ENCODE measurements around the gene MIGA2. TPM values are rescaled to one million over a fixed set of nuclear protein-coding genes. Genes with fewer than 3 reads are reported as not detected.
A peak's percentile ranks its signal among the peaks of the same experiment; 100 is the strongest.

MIGA2 gene
- total and polyA plus RNA-seq, 9 of the 15 experiments (the other 6 are each of a cell fraction or from before 2014, with no cell fraction given), result 0.15 to 54.1 (median 18.0) TPM

GRCh38 chr9:129080601-129081387, 44.4 kb downstream of the MIGA2 start, which contains the start of gene DOLPP1 (continued):
- TF ChIP-seq, protein P1, sequence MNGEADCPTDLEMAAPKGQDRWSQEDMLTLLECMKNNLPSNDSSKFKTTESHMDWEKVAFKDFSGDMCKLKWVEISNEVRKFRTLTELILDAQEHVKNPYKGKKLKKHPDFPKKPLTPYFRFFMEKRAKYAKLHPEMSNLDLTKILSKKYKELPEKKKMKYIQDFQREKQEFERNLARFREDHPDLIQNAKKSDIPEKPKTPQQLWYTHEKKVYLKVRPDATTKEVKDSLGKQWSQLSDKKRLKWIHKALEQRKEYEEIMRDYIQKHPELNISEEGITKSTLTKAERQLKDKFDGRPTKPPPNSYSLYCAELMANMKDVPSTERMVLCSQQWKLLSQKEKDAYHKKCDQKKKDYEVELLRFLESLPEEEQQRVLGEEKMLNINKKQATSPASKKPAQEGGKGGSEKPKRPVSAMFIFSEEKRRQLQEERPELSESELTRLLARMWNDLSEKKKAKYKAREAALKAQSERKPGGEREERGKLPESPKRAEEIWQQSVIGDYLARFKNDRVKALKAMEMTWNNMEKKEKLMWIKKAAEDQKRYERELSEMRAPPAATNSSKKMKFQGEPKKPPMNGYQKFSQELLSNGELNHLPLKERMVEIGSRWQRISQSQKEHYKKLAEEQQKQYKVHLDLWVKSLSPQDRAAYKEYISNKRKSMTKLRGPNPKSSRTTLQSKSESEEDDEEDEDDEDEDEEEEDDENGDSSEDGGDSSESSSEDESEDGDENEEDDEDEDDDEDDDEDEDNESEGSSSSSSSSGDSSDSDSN (IDR thresholded peaks at IDR 0.05; ENCODE audit: borderline replicate concordance in 1 of 2, low read depth in 2 of 2, low read length in 2 of 2), result no peak
- TF ChIP-seq RCOR1 (IDR thresholded peaks at IDR 0.05; ENCODE audit: borderline replicate concordance in 1 of 2, low read depth in 2 of 2, low read length in 2 of 2), result peak; percentile 33 to 61; a peak in 1 of 4 replicates
- 0 out of 2 replicates have a peak, but pooled peaks have one; percentile 6 for TF ChIP-seq L3MBTL2 (IDR thresholded peaks at IDR 0.05)
- TF ChIP-seq SRF (CRISPR knock-in tag; IDR thresholded peaks at IDR 0.05), result peak; percentile 11 to 35; a peak in 1 of 4 replicates
- TF ChIP-seq E2F3 (CRISPR knock-in tag; IDR thresholded peaks at IDR 0.05), result peak; percentile 87
- TF ChIP-seq TBP (optimal IDR thresholded peaks at IDR 0.05; ENCODE audit: low read depth, low read length), result peak; percentile 91
- no peak for TF ChIP-seq SPI1 (IDR thresholded peaks at IDR 0.05; ENCODE audit: borderline replicate concordance, low read depth, low read length)
- TF ChIP-seq, protein P2, sequence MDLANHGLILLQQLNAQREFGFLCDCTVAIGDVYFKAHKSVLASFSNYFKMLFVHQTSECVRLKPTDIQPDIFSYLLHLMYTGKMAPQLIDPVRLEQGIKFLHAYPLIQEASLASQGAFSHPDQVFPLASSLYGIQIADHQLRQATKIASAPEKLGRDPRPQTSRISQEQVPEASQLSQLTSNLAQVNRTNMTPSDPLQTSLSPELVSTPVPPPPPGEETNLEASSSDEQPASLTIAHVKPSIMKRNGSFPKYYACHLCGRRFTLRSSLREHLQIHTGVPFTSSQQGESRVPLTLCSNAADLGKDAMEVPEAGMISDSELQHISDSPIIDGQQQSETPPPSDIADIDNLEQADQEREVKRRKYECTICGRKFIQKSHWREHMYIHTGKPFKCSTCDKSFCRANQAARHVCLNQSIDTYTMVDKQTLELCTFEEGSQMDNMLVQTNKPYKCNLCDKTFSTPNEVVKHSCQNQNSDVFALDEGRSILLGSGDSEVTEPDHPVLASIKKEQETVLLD (IDR thresholded peaks at IDR 0.05), result 0 out of 2 replicates have a peak, but pooled peaks have one; percentile 11
- no peak for TF ChIP-seq ZNF507 (tag; conservative IDR thresholded peaks at IDR 0.05)
- TF ChIP-seq NRF1 (conservative IDR thresholded peaks at IDR 0.05 in 1 of 2, IDR thresholded peaks at IDR 0.05 in 1 of 2), result peak; percentile 98
- peak; percentile 41; the same call in 1 of the 2 replicates for TF ChIP-seq SMAD3 (CRISPR knock-in tag; conservative IDR thresholded peaks at IDR 0.05)
- no peak for TF ChIP-seq CCAR2 (IDR thresholded peaks at IDR 0.05; ENCODE audit: low read depth, low read length)
- TF ChIP-seq ELF4 (CRISPR knock-in tag; IDR thresholded peaks at IDR 0.05), result peak; percentile 80; the same call in 1 of the 2 replicates
- TF ChIP-seq DNMT1 (IDR thresholded peaks at IDR 0.05), result no peak; the same call in 1 of the 2 replicates
- peak; percentile 67; the same call in 1 of the 2 replicates for TF ChIP-seq MEF2D (tag; conservative IDR thresholded peaks at IDR 0.05; ENCODE audit: low read depth)
- TF ChIP-seq NFYB (IDR thresholded peaks at IDR 0.05; ENCODE audit: extremely low read depth, insufficient read length), result peak; percentile 99
- TF ChIP-seq MYC (IDR thresholded peaks at IDR 0.05; ENCODE audit: low read depth, low read length), result peak; percentile 75
- no peak for TF ChIP-seq MYC (CRISPR knock-in tag; IDR thresholded peaks at IDR 0.05; ENCODE audit: borderline replicate concordance, low read depth)
- 0 out of 2 replicates have a peak, but pooled peaks have one; percentile 4 for TF ChIP-seq JUND (IDR thresholded peaks at IDR 0.05; ENCODE audit: borderline replicate concordance, low read depth, low read length)
- TF ChIP-seq JUND (tag; IDR thresholded peaks at IDR 0.05; ENCODE audit: borderline replicate concordance, low read depth, low read length), result no peak
- TF ChIP-seq FUS (optimal IDR thresholded peaks at IDR 0.05; ENCODE audit: low read depth, low read length), result no peak
- TF ChIP-seq FOXK2 (conservative IDR thresholded peaks at IDR 0.05 in 1 of 2, IDR thresholded peaks at IDR 0.05 in 1 of 2; ENCODE audit: low read depth in 2 of 2), result no peak
- peak; percentile 46; the same call in 1 of the 2 replicates for TF ChIP-seq FOXP1 (CRISPR knock-in tag; IDR thresholded peaks at IDR 0.05)
- TF ChIP-seq BCOR (IDR thresholded peaks at IDR 0.05), result 0 out of 2 replicates have a peak, but pooled peaks have one; percentile 98
- TF ChIP-seq ZNF174 (CRISPR knock-in tag; IDR thresholded peaks at IDR 0.05), result no peak
- peak; percentile 84 for TF ChIP-seq CREB1 (IDR thresholded peaks at IDR 0.05)
- peak; percentile 92 for TF ChIP-seq CREB1 (CRISPR knock-in tag; IDR thresholded peaks at IDR 0.05)
